Activated T-cell treated with anti-CD3 and anti-CD28 coated beads, Interleukin-2, amount 50 U/mL, for 72 hours (primary cell): ENCODE results near the gene SFTA2. TPM values are rescaled to one million over a fixed set of nuclear protein-coding genes. Genes with fewer than 3 reads are reported as not detected.

Experiments
- ATAC-seq, 2 donors: fragments of 150-1000 bp; cut with Tn5 transposase; replicated peaks in 1 of 2; 2 replicates each; pipeline ENCODE4 v1.10.0; 2021; ENCODE audit warnings: moderate library complexity in 2 of 2, mild to moderate bottlenecking in 1 of 2
- DNase-seq, 2 donors: peaks; one replicate each; pipeline ENCODE4 v3.0.0; 2021 to 2022; ENCODE audit warnings: mixed read lengths in 1 of 2
- H3K27ac Mint-ChIP-seq: one replicate; pipeline ENCODE4 v1.8.0; 2022; ENCODE audit warnings: mild to moderate bottlenecking, moderate library complexity, mixed read lengths
- H3K27me3 Mint-ChIP-seq: one replicate; pipeline ENCODE4 v1.8.0; 2022; ENCODE audit warnings: low read depth, mixed read lengths
- H3K36me3 Mint-ChIP-seq, 2 donors: one replicate each; pipeline ENCODE4 v1.8.0; 2022; ENCODE audit warnings: mixed read lengths in 2 of 2, mild to moderate bottlenecking in 1 of 2; ENCODE audit not compliant: insufficient read depth in 2 of 2
- H3K4me1 Mint-ChIP-seq: one replicate; pipeline ENCODE4 v1.8.0; 2022; ENCODE audit warnings: low read depth, mixed read lengths
- H3K4me3 Mint-ChIP-seq, 2 donors: one replicate each; pipeline ENCODE4 v1.8.0; 2022; ENCODE audit warnings: mild to moderate bottlenecking in 2 of 2, mixed read lengths in 2 of 2, moderate library complexity in 2 of 2
- H3K9me3 Mint-ChIP-seq, 2 donors: one replicate each; pipeline ENCODE4 v1.8.0; 2022; ENCODE audit warnings: mixed read lengths in 2 of 2
- total RNA-seq, 2 donors: library from RNA; stranded (reverse); gene quantifications; one replicate each; pipeline ENCODE4 v1.2.3, GENCODE V29; 2022

Gene SFTA2
- total RNA-seq, 2 donors from 2014 or later: 0.31 TPM; not detected in 1

DNA sequence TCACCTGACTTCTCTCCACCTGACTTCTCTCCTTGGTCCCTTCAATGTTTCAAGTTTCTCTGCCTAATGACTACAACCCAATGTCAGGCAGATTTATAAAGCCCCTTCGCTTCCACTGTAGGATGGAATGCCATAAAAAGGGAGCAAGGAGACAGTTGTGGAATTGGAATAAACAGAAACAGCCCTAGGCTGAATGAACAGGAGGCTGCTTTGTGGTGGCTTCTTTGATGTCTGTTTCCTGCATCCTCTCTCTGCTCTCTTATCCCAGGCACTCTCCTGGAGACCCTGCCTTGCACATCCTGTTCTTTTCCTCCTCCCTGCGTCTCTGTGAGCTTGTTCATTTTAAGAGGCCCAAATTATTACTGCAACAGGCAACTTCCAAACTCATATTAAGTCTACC is 25.7 kb upstream of the SFTA2 start:
- Mint-ChIP-seq H3K36me3 (no peaks in the 10 kb centered on the region), H3K4me3 (no peak overlapping the region), H3K27ac (no peak overlapping the region), H3K9me3 (no peaks in the 10 kb centered on the region), H3K4me1 (peaks cover 19% of the 10 kb centered on the region), H3K27me3 (peaks cover 45% of the 10 kb centered on the region)
- ATAC-seq: no peak
- DNase-seq: no peak

DNA sequence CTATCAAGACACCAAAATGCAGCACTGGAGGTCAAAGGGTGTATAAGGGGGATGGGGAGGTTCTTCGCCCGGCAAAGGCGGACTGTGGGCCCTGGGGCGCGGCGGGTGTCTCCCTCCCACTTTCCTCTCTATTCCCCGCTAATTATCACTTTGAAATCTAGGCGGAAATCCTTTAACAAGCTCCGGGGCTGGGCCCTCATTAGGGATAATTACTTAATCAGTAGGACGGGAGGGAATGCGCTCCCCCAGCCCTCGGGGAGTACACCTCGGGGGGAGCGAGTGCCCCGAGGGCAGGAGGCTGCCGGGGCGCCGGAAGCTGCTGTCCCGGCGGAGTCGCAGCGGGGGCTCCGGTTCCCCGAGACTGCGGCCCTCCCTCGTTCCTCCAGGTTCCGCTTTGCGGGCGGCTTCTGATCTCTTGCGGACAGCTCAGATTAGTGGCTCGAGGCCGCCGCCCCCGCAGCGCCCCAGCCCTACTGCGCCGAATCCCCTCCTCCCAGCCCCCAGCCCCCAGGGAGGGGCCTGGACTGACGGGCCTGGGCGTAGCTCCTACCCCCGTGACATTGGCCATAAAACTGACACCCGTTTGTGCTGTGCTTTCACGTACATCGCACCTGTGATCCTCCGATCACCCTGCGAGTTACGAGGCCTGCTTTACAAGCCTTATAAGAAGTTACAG is 23.5 kb upstream of the SFTA2 start:
- ATAC-seq: peak; percentile 86 to 90
- peaks cover 33% of the 10 kb centered on the region for H3K4me1 Mint-ChIP-seq
- peak overlapping the region; percentile 74 to 76 for H3K4me3 Mint-ChIP-seq
- peaks cover 3 to 6% of the 10 kb centered on the region in 2 donors for H3K9me3 Mint-ChIP-seq
- peak overlapping the region; percentile 42 for H3K27ac Mint-ChIP-seq
- peak; percentile 79 to 80 for DNase-seq
- peaks cover 0 to 2% of the 10 kb centered on the region in 2 donors for H3K36me3 Mint-ChIP-seq
- peaks cover 52% of the 10 kb centered on the region for H3K27me3 Mint-ChIP-seq

DNA sequence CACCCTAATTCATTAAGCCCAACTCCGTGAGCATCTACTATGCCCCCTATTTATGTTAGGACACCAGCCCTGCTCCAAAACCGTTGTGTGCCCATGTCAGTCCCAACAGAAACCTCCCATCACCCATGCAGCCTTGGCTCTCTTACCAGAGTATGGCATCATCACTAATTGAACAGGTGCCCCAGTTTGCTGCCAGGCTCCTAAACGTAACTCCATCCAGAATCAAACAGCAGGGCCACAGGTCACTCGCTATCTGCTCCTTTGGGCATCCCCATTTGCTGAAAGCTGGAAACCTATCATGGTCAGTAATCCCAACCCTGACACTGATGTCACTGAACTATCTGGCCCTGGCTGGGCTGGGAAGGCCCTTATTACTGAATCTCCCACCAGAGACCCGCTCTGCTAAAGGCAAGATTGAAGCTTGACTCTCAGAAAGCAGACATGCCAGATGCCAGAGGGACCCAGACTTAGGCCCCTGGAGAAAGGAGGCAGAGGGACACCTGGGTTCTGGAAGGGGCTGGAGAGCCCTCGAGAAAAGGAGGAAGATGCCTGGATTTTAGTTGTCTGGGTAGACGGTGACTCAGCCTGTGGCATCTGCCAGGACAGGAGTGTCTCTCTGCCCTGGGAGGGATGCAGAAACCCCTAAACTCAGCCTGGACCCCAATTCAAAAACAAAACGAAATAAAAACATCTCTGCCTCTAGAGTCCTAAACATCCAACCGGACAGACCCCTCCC is 22.8 kb upstream of the SFTA2 start:
- Mint-ChIP-seq H3K4me3 (peak overlapping the region; percentile 74 to 76), H3K9me3 (peaks cover 7 to 12% of the 10 kb centered on the region in 2 donors)
- ATAC-seq: no peak

DNA sequence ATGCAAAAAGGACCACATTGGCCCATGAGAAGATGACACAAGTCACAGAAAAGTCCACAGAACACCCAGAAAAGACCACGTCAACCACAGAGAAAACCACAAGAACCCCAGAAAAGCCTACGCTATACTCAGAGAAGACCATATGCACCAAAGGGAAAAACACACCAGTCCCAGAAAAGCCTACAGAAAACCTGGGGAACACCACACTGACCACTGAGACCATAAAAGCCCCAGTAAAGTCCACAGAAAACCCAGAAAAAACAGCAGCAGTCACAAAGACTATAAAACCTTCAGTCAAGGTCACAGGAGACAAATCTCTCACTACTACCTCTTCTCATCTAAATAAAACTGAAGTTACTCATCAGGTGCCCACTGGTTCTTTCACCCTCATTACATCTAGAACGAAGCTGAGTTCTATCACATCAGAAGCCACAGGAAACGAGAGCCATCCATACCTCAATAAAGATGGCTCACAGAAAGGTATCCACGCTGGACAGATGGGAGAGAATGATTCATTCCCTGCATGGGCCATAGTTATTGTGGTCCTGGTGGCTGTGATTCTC is 20.0 kb upstream of the SFTA2 start:
- DNase-seq (peak; percentile 4 to 20), ATAC-seq (peak; percentile 62 to 64)
- H3K4me1 Mint-ChIP-seq: peaks cover 28% of the 10 kb centered on the region
- peaks cover 76% of the 10 kb centered on the region for H3K27me3 Mint-ChIP-seq
- no peak overlapping the region for H3K4me3 Mint-ChIP-seq
- H3K9me3 Mint-ChIP-seq: peaks cover 9 to 15% of the 10 kb centered on the region in 2 donors
- H3K27ac Mint-ChIP-seq: peak overlapping the region; percentile 36
- peaks cover 2 to 4% of the 10 kb centered on the region in 2 donors for H3K36me3 Mint-ChIP-seq

More for the DNA sequence above, 22.8 kb upstream of the SFTA2 start:
- Mint-ChIP-seq H3K27me3 (peaks cover 59% of the 10 kb centered on the region), H3K4me1 (peaks cover 33% of the 10 kb centered on the region), H3K27ac (no peak overlapping the region), H3K36me3 (peaks cover 2% of the 10 kb centered on the region in 2 donors)
- no peak for DNase-seq

DNA sequence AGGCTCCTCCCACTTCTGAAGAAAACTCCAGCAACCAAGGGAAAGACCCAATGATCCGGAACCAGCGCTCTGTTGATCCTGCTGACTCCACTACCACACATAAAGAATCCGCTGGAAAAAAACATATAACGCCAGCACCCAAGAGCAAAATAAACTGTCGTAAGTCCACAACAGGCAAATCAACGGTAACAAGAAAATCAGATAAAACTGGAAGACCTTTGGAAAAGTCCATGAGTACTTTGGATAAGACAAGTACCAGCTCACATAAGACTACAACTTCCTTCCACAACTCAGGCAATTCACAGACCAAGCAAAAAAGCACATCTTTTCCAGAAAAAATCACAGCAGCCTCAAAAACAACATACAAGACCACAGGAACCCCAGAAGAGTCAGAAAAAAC is 16.8 kb upstream of the SFTA2 start:
- no peak overlapping the region for H3K27ac Mint-ChIP-seq
- no peak for DNase-seq
- H3K9me3 Mint-ChIP-seq: peaks cover 9 to 15% of the 10 kb centered on the region in 2 donors
- peaks cover 2 to 4% of the 10 kb centered on the region in 2 donors for H3K36me3 Mint-ChIP-seq
- no peak for ATAC-seq
- peaks cover 96% of the 10 kb centered on the region for H3K27me3 Mint-ChIP-seq
- H3K4me1 Mint-ChIP-seq: peaks cover 14% of the 10 kb centered on the region
- no peak overlapping the region for H3K4me3 Mint-ChIP-seq

DNA sequence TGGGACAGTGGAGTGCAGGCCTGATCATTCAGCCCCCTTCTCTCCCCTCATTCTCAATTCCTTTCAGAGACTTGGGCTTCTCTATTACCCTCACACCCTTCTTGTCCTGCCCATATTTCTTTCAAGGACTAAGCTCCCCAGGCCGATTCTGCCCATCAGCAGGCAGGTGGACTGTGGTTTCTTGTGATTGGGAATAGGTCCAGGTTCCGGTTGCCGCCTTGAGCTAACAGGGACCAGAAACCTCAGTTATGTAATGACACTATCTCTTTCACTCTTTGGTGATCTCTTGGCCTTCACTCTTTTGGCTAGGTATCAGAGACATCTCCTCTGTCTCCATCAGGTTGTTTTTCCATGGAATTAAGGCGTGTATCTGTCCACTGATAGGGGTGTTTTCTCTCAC is 15.3 kb upstream of the SFTA2 start:
- DNase-seq (no peak), ATAC-seq (no peak)
- H3K36me3 Mint-ChIP-seq: peaks cover 2 to 4% of the 10 kb centered on the region in 2 donors
- H3K27me3 Mint-ChIP-seq: peaks cover 96% of the 10 kb centered on the region
- no peak overlapping the region for H3K27ac Mint-ChIP-seq
- H3K4me1 Mint-ChIP-seq: peaks cover 19% of the 10 kb centered on the region
- H3K9me3 Mint-ChIP-seq: peaks cover 9 to 15% of the 10 kb centered on the region in 2 donors
- H3K4me3 Mint-ChIP-seq: no peak overlapping the region

DNA sequence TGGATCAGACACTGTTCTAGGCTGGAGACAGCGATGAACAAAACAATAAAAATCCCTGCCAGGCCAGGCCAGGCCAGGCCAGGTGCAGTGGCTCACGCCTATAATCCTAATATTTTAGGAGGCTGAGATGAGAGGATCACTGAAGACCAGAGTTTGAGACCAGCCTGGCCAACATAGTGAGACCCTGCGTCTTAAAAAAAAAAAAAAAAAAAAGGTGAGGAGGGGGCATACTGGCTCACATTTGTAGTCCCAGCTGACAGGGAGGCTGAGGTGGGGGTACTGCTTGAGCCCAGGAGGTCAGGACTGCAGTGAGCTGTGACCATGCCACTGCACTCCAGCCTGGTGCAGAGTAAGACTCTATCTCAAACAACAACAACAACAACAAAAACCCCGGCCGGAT is 13.3 kb upstream of the SFTA2 start:
- ATAC-seq: no peak

DNA sequence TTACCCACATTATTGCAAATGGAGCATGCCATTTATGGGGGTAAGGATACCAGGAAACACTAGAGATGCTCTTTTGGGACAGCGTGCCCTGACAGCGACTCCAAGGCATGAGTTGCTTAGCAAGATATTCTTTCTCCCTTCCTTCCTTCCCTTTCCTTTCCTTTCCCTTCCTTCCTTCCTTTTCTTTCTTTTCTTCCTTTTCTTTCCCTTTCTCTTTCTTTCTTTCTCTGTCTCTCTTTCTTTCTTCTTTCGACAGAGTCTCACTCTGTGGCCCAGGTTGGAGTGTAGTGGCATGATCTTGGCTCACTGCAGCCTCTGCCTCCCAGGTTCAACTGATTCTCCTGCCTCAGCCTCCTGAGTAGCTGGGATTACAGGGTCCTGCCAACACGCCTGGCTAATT is 12.1 kb upstream of the SFTA2 start:
- no peak overlapping the region for H3K27ac Mint-ChIP-seq
- H3K36me3 Mint-ChIP-seq: no peaks in the 10 kb centered on the region
- no peak overlapping the region for H3K4me3 Mint-ChIP-seq
- no peak for DNase-seq
- H3K4me1 Mint-ChIP-seq: peaks cover 10% of the 10 kb centered on the region
- peaks cover 82% of the 10 kb centered on the region for H3K27me3 Mint-ChIP-seq
- H3K9me3 Mint-ChIP-seq: no peaks in the 10 kb centered on the region
- no peak for ATAC-seq

More for the DNA sequence above, 13.3 kb upstream of the SFTA2 start:
- Mint-ChIP-seq H3K9me3 (peaks cover 6 to 7% of the 10 kb centered on the region in 2 donors), H3K27me3 (peaks cover 94% of the 10 kb centered on the region), H3K27ac (no peak overlapping the region), H3K36me3 (peaks cover 0 to 4% of the 10 kb centered on the region in 2 donors), H3K4me3 (no peak overlapping the region), H3K4me1 (peaks cover 10% of the 10 kb centered on the region)
- DNase-seq: no peak

DNA sequence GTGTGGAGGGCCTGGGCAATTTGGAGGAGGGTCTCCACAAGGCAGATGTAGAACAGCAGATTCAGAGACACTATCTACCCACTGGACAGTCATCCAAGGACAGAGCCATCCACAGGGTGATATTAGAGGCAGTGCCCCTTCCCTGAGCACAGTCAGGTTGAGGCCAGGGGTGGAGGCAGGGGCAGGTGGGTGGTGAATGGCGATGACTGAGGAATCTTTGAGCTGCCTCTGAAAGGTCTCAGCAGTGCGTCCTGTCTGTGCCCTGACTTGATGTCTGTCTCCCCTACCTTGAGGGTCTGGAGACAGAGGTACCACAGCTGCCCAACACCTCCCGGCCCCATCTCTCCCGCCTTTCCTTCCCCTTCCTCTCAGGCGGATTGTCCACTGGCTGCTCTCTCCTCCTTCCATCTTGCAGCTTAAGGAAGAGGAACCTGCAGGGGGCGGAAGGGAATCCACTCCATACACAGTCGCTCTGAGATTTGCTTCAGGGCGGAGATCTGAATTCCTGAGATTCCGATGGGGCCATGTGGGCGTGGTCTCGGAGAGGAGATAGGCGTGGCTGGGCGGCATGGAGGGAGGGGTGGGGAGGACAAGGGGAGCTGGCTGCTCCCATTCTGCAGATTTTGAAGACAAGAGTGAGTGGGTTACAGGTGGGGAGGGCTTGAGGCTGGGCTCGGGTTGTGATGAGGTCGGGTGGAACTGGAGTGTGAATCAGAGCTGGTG is 10.5 kb upstream of the SFTA2 start:
- Mint-ChIP-seq H3K27me3 (peaks cover 67% of the 10 kb centered on the region), H3K36me3 (no peaks in the 10 kb centered on the region), H3K9me3 (no peaks in the 10 kb centered on the region), H3K27ac (no peak overlapping the region), H3K4me3 (no peak overlapping the region), H3K4me1 (peaks cover 10% of the 10 kb centered on the region)
- ATAC-seq (no peak), DNase-seq (no peak)

DNA sequence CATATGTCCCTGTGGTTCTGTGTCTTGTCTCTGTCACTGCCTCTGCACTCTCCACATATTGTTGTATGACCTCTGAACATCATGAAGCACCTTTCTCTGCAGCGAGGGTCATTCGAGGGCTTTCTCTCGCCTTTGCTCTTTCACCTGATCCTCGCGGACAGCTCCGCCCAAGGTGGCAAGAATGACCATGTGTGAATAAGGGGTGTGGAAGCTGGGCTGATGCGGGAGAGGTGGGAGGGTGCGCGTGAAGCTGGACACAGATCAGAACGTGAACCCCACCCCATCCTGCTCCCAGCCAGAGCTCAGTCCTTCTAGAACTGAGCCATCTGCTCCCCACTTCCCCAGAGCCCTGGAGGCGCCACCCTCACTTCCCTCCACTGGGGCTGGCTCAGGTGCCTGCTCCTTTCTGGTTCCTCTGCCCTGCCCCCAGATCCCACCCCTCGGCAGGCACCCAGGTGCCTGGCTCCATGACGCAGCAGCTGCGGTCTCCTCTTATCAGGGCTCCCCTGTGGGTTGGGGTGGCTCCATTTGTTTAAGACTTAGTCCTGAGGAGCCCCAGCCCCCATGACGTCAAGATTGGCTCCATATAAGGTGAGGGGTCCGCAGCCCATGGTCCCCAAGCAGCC is 8.5 kb upstream of the SFTA2 start, which contains the start of gene MUCL3:
Gene MUCL3 (plus strand): TSS at position 613 of the 626 bp plus-strand sequence. CDS start 27 bp downstream, outside the sequence.
- H3K27ac Mint-ChIP-seq: no peak within 1 kb of the TSS

DNA sequence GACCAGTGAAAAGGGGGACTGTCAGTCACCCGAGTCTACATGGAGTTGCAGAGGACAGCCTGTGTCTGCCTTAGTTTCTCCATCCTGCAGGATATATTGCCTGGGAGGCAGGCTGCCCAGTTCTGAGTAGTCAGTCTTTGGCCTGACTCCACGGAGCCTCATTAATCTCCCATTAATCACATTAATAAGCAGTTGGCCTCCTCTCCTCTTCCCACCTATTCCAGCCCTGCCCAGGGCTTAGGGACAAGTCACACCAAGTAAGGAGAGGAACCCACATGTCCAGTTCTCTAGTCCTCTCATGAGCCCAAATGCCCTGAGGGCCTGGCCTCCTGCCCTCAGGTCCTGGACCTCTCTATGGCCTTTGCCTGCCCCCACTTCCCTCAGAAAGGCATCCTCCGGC is 7.5 kb upstream of the SFTA2 start:
- Mint-ChIP-seq H3K36me3 (no peaks in the 10 kb centered on the region), H3K4me3 (no peak overlapping the region), H3K27ac (no peak overlapping the region), H3K27me3 (peaks cover 45% of the 10 kb centered on the region), H3K4me1 (peaks cover 17% of the 10 kb centered on the region), H3K9me3 (no peaks in the 10 kb centered on the region)
- ATAC-seq: no peak
- DNase-seq: no peak

More for the DNA sequence above, 8.5 kb upstream of the SFTA2 start, which contains the start of gene MUCL3:
- no peak within 1 kb of the TSS for H3K4me3 Mint-ChIP-seq
- DNase-seq (no peak), ATAC-seq (no peak)
- peaks cover 55% of the 10 kb centered on the region for H3K27me3 Mint-ChIP-seq
- H3K36me3 Mint-ChIP-seq: no peaks in the 10 kb centered on the region
- no peaks in the 10 kb centered on the region for H3K9me3 Mint-ChIP-seq
- H3K4me1 Mint-ChIP-seq: peaks cover 11% of the 10 kb centered on the region

DNA sequence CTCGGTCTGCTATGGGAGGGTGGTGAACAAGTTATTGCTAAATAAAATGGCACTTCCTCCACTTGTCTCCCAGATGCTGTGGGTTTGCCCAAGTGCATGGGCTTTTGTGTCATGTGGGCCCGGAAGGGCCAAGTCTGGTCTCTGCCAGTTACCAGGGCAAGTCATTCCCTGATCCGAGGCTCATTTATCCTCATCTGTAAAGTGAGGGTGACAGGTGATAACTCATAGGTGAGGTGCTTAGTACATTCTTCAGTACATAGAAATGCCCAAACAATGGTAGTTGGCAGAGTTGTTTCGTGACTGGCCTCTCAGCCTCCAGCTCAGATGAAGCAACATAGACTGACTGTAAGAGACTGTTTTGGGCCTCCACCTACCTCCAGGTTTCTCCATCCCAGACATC is 6.8 kb upstream of the SFTA2 start:
- ATAC-seq: no peak
- H3K36me3 Mint-ChIP-seq: no peaks in the 10 kb centered on the region
- peaks cover 17% of the 10 kb centered on the region for H3K4me1 Mint-ChIP-seq
- no peak for DNase-seq
- H3K4me3 Mint-ChIP-seq: no peak overlapping the region
- no peaks in the 10 kb centered on the region for H3K9me3 Mint-ChIP-seq
- no peak overlapping the region for H3K27ac Mint-ChIP-seq
- peaks cover 38% of the 10 kb centered on the region for H3K27me3 Mint-ChIP-seq
